ENCODE measurements around the gene FBXL17. TPM values are rescaled to one million over a fixed set of nuclear protein-coding genes. Genes with fewer than 3 reads are reported as not detected.

FBXL17 gene
- total and polyA plus RNA-seq, 2 experiments from 2014 or later: 1.8 to 13.1 TPM

- WGBS, 2 experiments (ENCODE audit: low coverage in 1 of 2, low lambda C conversion rate in 2 of 2, missing lambda C conversion rate in 2 of 2): 87 to 95% methylated on average over 2 of the region's 2 CpGs
- TF ChIP-seq EZH2phosphoT487 (IDR thresholded peaks at IDR 0.05; ENCODE audit: insufficient read depth, low read depth): no peak
- TF ChIP-seq EZH2 (IDR thresholded peaks at IDR 0.05; ENCODE audit: insufficient read depth, poor library complexity, severe bottlenecking): no peak
- H3K79me2 ChIP-seq (ENCODE audit: insufficient read depth): peaks cover 68% of the 10 kb centered on the region
- H3K4me2 ChIP-seq (ENCODE audit: unreplicated experiment): no peak overlapping the region
- H3K4me1 ChIP-seq (ENCODE audit: insufficient read depth): no peaks in the 10 kb centered on the region
- H4K20me1 ChIP-seq (ENCODE audit: insufficient read depth): no peaks in the 10 kb centered on the region
- no peak for DNase-seq
- no peaks in the 10 kb centered on the region for H3K27me3 ChIP-seq (replicated peaks; ENCODE audit: insufficient read depth)
- in situ Hi-C loops (cut with MboI): no loop called here
- no peaks in the 10 kb centered on the region for H3F3A ChIP-seq (ENCODE audit: insufficient read depth)
- no peaks in the 10 kb centered on the region for H3K9me3 ChIP-seq (ENCODE audit: low read depth)
- no peak overlapping the region for H3K9ac ChIP-seq
- no peaks in the 10 kb centered on the region for H3K9me2 ChIP-seq (ENCODE audit: insufficient read depth)
- H3K4me3 ChIP-seq: no peak overlapping the region
- no peak overlapping the region for H2AFZ ChIP-seq
- H3K36me3 ChIP-seq (ENCODE audit: low read depth): peaks cover 5% of the 10 kb centered on the region; the same call in 1 of the 2 replicates
- no peak overlapping the region for H3K27ac ChIP-seq
Observed at GRCh38 chr5:108371263-108371662, 10.6 kb downstream of the FBXL17 start.

- H3K4me3 ChIP-seq: no peak overlapping the region
Observed at GRCh38 chr5:108369167-108369566, 12.7 kb downstream of the FBXL17 start.

GRCh38 chr5:108367679-108368334 lies 14.1 kb downstream of the FBXL17 start:
- Histone ChIP-seq H4K20me1 (ENCODE audit: insufficient read depth) (no peaks in the 10 kb centered on the region), H3F3A (ENCODE audit: insufficient read depth) (no peaks in the 10 kb centered on the region), H3K9ac (no peak overlapping the region), H3K27me3 (replicated peaks; ENCODE audit: insufficient read depth) (no peaks in the 10 kb centered on the region), H3K9me3 (ENCODE audit: low read depth) (no peaks in the 10 kb centered on the region), H3K4me2 (ENCODE audit: unreplicated experiment) (no peak overlapping the region), H3K4me1 (ENCODE audit: insufficient read depth) (no peaks in the 10 kb centered on the region), H3K79me2 (ENCODE audit: insufficient read depth) (peaks cover 38% of the 10 kb centered on the region), H3K4me3 (no peak overlapping the region), H3K36me3 (ENCODE audit: low read depth) (peaks cover 15% of the 10 kb centered on the region), H2AFZ (no peak overlapping the region), H3K27ac (no peak overlapping the region), H3K9me2 (ENCODE audit: insufficient read depth) (no peaks in the 10 kb centered on the region)
- DNase-seq: no peak
- in situ Hi-C loops (cut with MboI): no loop called here
- no peak for TF ChIP-seq EZH2 (IDR thresholded peaks at IDR 0.05; ENCODE audit: insufficient read depth, poor library complexity, severe bottlenecking)
- no peak for TF ChIP-seq EZH2phosphoT487 (IDR thresholded peaks at IDR 0.05; ENCODE audit: insufficient read depth, low read depth)
- 82% methylated on average over 8 of the region's 8 CpGs for WGBS, 2 experiments (ENCODE audit: low coverage in 1 of 2, low lambda C conversion rate in 2 of 2, missing lambda C conversion rate in 2 of 2)

More at GRCh38 chr5:108369167-108369566, 12.7 kb downstream of the FBXL17 start:
- H3K79me2 ChIP-seq (ENCODE audit: insufficient read depth): peaks cover 47% of the 10 kb centered on the region
- H4K20me1 ChIP-seq (ENCODE audit: insufficient read depth): no peaks in the 10 kb centered on the region
- H3K27me3 ChIP-seq (replicated peaks; ENCODE audit: insufficient read depth): no peaks in the 10 kb centered on the region
- in situ Hi-C loops (cut with MboI): no loop called here
- DNase-seq: no peak
- peaks cover 12% of the 10 kb centered on the region for H3K36me3 ChIP-seq (ENCODE audit: low read depth)
- WGBS, 2 experiments (ENCODE audit: low coverage in 1 of 2, low lambda C conversion rate in 2 of 2, missing lambda C conversion rate in 2 of 2): 94 to 95% methylated on average over 4 of the region's 4 CpGs
- no peaks in the 10 kb centered on the region for H3K9me2 ChIP-seq (ENCODE audit: insufficient read depth)
- no peak overlapping the region for H3K4me2 ChIP-seq (ENCODE audit: unreplicated experiment)
- H2AFZ ChIP-seq: no peak overlapping the region
- TF ChIP-seq EZH2 (IDR thresholded peaks at IDR 0.05; ENCODE audit: insufficient read depth, poor library complexity, severe bottlenecking) (no peak), EZH2phosphoT487 (IDR thresholded peaks at IDR 0.05; ENCODE audit: insufficient read depth, low read depth) (no peak)
- H3K4me1 ChIP-seq (ENCODE audit: insufficient read depth): no peaks in the 10 kb centered on the region
- no peak overlapping the region for H3K9ac ChIP-seq
- H3K27ac ChIP-seq: no peak overlapping the region
- no peaks in the 10 kb centered on the region for H3F3A ChIP-seq (ENCODE audit: insufficient read depth)
- H3K9me3 ChIP-seq (ENCODE audit: low read depth): no peaks in the 10 kb centered on the region

GRCh38 chr5:108366500-108366899 lies 15.4 kb downstream of the FBXL17 start:
- Histone ChIP-seq H3K36me3 (ENCODE audit: low read depth) (peaks cover 10% of the 10 kb centered on the region), H2AFZ (no peak overlapping the region), H4K20me1 (ENCODE audit: insufficient read depth) (no peaks in the 10 kb centered on the region), H3K79me2 (ENCODE audit: insufficient read depth) (peaks cover 26% of the 10 kb centered on the region), H3F3A (ENCODE audit: insufficient read depth) (no peaks in the 10 kb centered on the region), H3K4me1 (ENCODE audit: insufficient read depth) (no peaks in the 10 kb centered on the region), H3K9me3 (ENCODE audit: low read depth) (no peaks in the 10 kb centered on the region), H3K9me2 (ENCODE audit: insufficient read depth) (no peaks in the 10 kb centered on the region), H3K27ac (no peak overlapping the region), H3K9ac (no peak overlapping the region), H3K4me2 (ENCODE audit: unreplicated experiment) (no peak overlapping the region), H3K4me3 (no peak overlapping the region), H3K27me3 (replicated peaks; ENCODE audit: insufficient read depth) (no peaks in the 10 kb centered on the region)
- DNase-seq: no peak
- in situ Hi-C loops (cut with MboI): no loop called here
- WGBS, 2 experiments (ENCODE audit: low coverage in 1 of 2, low lambda C conversion rate in 2 of 2, missing lambda C conversion rate in 2 of 2): 91 to 95% methylated on average over 2 of the region's 2 CpGs
- no peak for TF ChIP-seq EZH2phosphoT487 (IDR thresholded peaks at IDR 0.05; ENCODE audit: insufficient read depth, low read depth)
- TF ChIP-seq EZH2 (IDR thresholded peaks at IDR 0.05; ENCODE audit: insufficient read depth, poor library complexity, severe bottlenecking): no peak

All from GM23248 (cell line).